H9 (cell line): Measurements from ENCODE around the gene MRPS6. TPM values are rescaled to one million over a fixed set of nuclear protein-coding genes. Genes with fewer than 3 reads are reported as not detected.

Experiments
- DNase-seq: peaks from one replicate; pipeline ENCODE4 v3.0.0-alpha.2; 2017
- H2AFZ ChIP-seq: one replicate; pipeline ENCODE4 v1.6.1; 2013; ENCODE audit warnings: mild to moderate bottlenecking, low read length, control low read depth, moderate library complexity
- H2AK5ac ChIP-seq: 2 replicates; pipeline ENCODE4 v1.6.1; 2013; ENCODE audit warnings: low read length, control low read depth, mixed read lengths; ENCODE audit not compliant: insufficient read length
- H2BK120ac ChIP-seq: one replicate; pipeline ENCODE4 v1.6.1; 2013; ENCODE audit warnings: low read depth, mild to moderate bottlenecking, low read length, control low read depth, inconsistent platforms; ENCODE audit not compliant: poor library complexity, severe bottlenecking
- H2BK12ac ChIP-seq: 2 replicates; pipeline ENCODE4 v1.6.1; 2013; ENCODE audit warnings: low read length, control low read depth, mixed read lengths, low read depth; ENCODE audit not compliant: insufficient read length
- H2BK15ac ChIP-seq: 2 replicates; pipeline ENCODE4 v1.6.1; 2013; ENCODE audit warnings: low read depth, low read length, control low read depth
- H2BK20ac ChIP-seq: one replicate; pipeline ENCODE4 v1.6.1; 2013; ENCODE audit warnings: low read depth, mild to moderate bottlenecking, low read length, control low read depth, inconsistent platforms; ENCODE audit not compliant: poor library complexity, severe bottlenecking
- H2BK5ac ChIP-seq: 2 replicates; pipeline ENCODE4 v1.6.1; 2013; ENCODE audit warnings: low read length, control low read depth, mixed read lengths; ENCODE audit not compliant: insufficient read length
- H3K14ac ChIP-seq: 2 replicates; pipeline ENCODE4 v1.6.1; 2013; ENCODE audit warnings: low read length, control low read depth; ENCODE audit not compliant: insufficient read depth
- H3K18ac ChIP-seq: 2 replicates; pipeline ENCODE4 v1.6.1; 2013; ENCODE audit warnings: low read depth, mild to moderate bottlenecking, mixed read lengths, low read length, control low read depth; ENCODE audit not compliant: insufficient read length
- H3K23ac ChIP-seq: 2 replicates; pipeline ENCODE4 v1.6.1; 2013; ENCODE audit warnings: low read length, control low read depth, mixed read lengths, low read depth; ENCODE audit not compliant: insufficient read length
- H3K23me2 ChIP-seq: 2 replicates; pipeline ENCODE4 v1.6.1; 2013; ENCODE audit warnings: low read depth, mild to moderate bottlenecking, mixed read lengths, low read length, control low read depth; ENCODE audit not compliant: insufficient read length, poor library complexity, severe bottlenecking
- H3K27ac ChIP-seq: 2 replicates; pipeline ENCODE4 v1.5.1; 2013; ENCODE audit warnings: low read length, control low read depth, mixed read lengths, low read depth; ENCODE audit not compliant: insufficient read length
- H3K27me3 ChIP-seq: 2 replicates; pipeline ENCODE4 v1.6.1; 2013; ENCODE audit warnings: low read length, control low read depth, inconsistent platforms; ENCODE audit not compliant: insufficient read depth
- H3K4ac ChIP-seq: 2 replicates; pipeline ENCODE4 v1.6.1; 2013; ENCODE audit warnings: low read depth, mild to moderate bottlenecking, control low read depth, inconsistent platforms, low read length, moderate library complexity
- H3K4me1 ChIP-seq: 2 replicates; pipeline ENCODE4 v1.6.1; 2013; ENCODE audit warnings: low read length, control low read depth, inconsistent platforms; ENCODE audit not compliant: insufficient read depth
- H3K4me2 ChIP-seq: 2 replicates; pipeline ENCODE4 v1.6.1; 2013; ENCODE audit warnings: low read length, control low read depth, mixed read lengths; ENCODE audit not compliant: insufficient read length, insufficient read depth
- H3K56ac ChIP-seq: 2 replicates; pipeline ENCODE4 v1.6.1; 2013; ENCODE audit warnings: low read depth, mild to moderate bottlenecking, mixed read lengths, low read length, control low read depth; ENCODE audit not compliant: insufficient read length
- H3K79me1 ChIP-seq: 2 replicates; pipeline ENCODE4 v1.6.1; 2013; ENCODE audit warnings: low read depth, mild to moderate bottlenecking, moderate library complexity, low read length, control low read depth, inconsistent platforms; ENCODE audit not compliant: insufficient read depth, poor library complexity, severe bottlenecking
- H3K79me2 ChIP-seq: 2 replicates; pipeline ENCODE4 v1.6.1; 2013; ENCODE audit warnings: low read length, control low read depth, inconsistent platforms; ENCODE audit not compliant: insufficient read depth
- H3K9ac ChIP-seq: 2 replicates; pipeline ENCODE4 v1.6.1; 2013; ENCODE audit warnings: low read length, control low read depth, mixed read lengths; ENCODE audit not compliant: insufficient read length; ENCODE audit errors: extremely low read depth
- H3K9me3 ChIP-seq: one replicate; pipeline ENCODE4 v1.6.1; 2013; ENCODE audit warnings: low read depth, low read length, inconsistent platforms; ENCODE audit not compliant: control insufficient read depth
- H3T11ph ChIP-seq: one replicate; pipeline ENCODE4 v1.6.1; 2013; ENCODE audit warnings: mild to moderate bottlenecking, low read length, control low read depth, inconsistent platforms
- H4K20me1 ChIP-seq: one replicate; pipeline ENCODE4 v1.6.1; 2013; ENCODE audit not compliant: control insufficient read depth, insufficient read length, insufficient read depth
- H4K5ac ChIP-seq: 2 replicates; pipeline ENCODE4 v1.6.1; 2013; ENCODE audit warnings: low read depth, mild to moderate bottlenecking, mixed read lengths, low read length, control low read depth; ENCODE audit not compliant: insufficient read length
- H4K8ac ChIP-seq: replicated peaks from 2 replicates; pipeline ENCODE4 v1.6.1; 2013; ENCODE audit warnings: low read length, control low read depth, mixed read lengths, low read depth; ENCODE audit not compliant: insufficient read length
- H4K91ac ChIP-seq: 2 replicates; pipeline ENCODE4 v1.6.1; 2013; ENCODE audit warnings: low read depth, mild to moderate bottlenecking, moderate library complexity, mixed read lengths, low read length, control low read depth; ENCODE audit not compliant: insufficient read length
- H3K27ac Mint-ChIP-seq, 3 experiments: 2 replicates in 2 of 3; 3 replicates in 1 of 3; pipeline ENCODE4 v1.8.0; 2020 to 2021; ENCODE audit warnings: mixed read lengths in 3 of 3, mild to moderate bottlenecking in 1 of 3, moderate library complexity in 1 of 3
- H3K27me3 Mint-ChIP-seq: 2 replicates; pipeline ENCODE4 v1.8.0; 2021; ENCODE audit warnings: low read depth, mild to moderate bottlenecking, moderate library complexity, mixed read lengths
- H3K36me3 Mint-ChIP-seq, 3 experiments: 2 replicates in 2 of 3; 3 replicates in 1 of 3; pipeline ENCODE4 v1.8.0; 2020 to 2021; ENCODE audit warnings: low read depth in 3 of 3, mixed read lengths in 3 of 3; ENCODE audit not compliant: insufficient read depth in 1 of 3
- H3K4me1 Mint-ChIP-seq, 2 experiments: 2 replicates each; pipeline ENCODE4 v1.8.0; 2020; ENCODE audit warnings: mixed read lengths in 2 of 2
- H3K4me3 Mint-ChIP-seq, 2 experiments: 2 replicates in 1 of 2; 3 replicates in 1 of 2; pipeline ENCODE4 v1.8.0; 2020 to 2021; ENCODE audit warnings: mild to moderate bottlenecking in 2 of 2, mixed read lengths in 2 of 2, moderate library complexity in 1 of 2
- H3K9me3 Mint-ChIP-seq, 2 experiments: 2 replicates in 1 of 2; 3 replicates in 1 of 2; pipeline ENCODE4 v1.8.0; 2020; ENCODE audit warnings: mild to moderate bottlenecking in 2 of 2, mixed read lengths in 2 of 2, moderate library complexity in 1 of 2
- WGBS: extraction: QIAGEN DNeasy Blood & Tissue Kit; methylation state at CpG from one replicate; pipeline ENCODE4 v1.1.7; 2013; ENCODE audit warnings: missing lambda C conversion rate, low lambda C conversion rate, mixed read lengths; ENCODE audit not compliant: insufficient read length; ENCODE audit errors: extremely low coverage; 5-methylcytosine and 5-hydroxymethylcytosine counted together
- total RNA-seq: library from RNA; stranded (reverse); gene quantifications from 2 replicates; pipeline ENCODE4 v1.2.1, GENCODE V29; 2021
- TF ChIP-seq, protein P1 (sequence below): fragments of 200-600 bp; sonication (generic); conservative IDR thresholded peaks from 3 replicates; pipeline ENCODE4 v1.8.0; 2021; ENCODE audit warnings: antibody characterized with exemption, mild to moderate bottlenecking

The MRPS6 gene
- total RNA-seq, 1 experiment from 2014 or later: 83.2 TPM

DNA sequence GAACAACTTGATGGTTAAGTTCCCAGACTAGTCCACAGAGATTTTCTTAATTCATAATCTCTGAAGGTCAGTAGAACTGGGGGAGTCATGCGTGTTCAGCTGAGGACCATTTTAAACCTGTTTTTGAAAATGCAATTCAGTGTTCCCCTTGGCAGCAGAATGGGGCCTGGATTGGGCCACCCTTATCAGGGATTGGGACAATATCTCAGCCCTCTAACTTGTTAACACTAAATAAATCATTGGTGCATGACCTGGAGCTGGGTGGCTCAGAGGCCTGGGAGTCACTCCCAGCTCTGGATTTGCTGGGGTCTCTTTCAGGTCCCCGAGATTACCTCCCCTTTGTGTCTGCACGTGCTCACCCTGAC, 55.3 kb downstream of the MRPS6 start:
- Histone ChIP-seq H3K4ac (no peak overlapping the region), H3K27me3 (no peaks in the 10 kb centered on the region), H3T11ph (no peak overlapping the region), H3K14ac (peak overlapping the region; percentile 45; the same call in 1 of the 2 replicates), H2BK120ac (no peak overlapping the region), H3K27ac (no peak overlapping the region), H4K8ac (no peak overlapping the region), H3K9me3 (no peaks in the 10 kb centered on the region), H3K79me2 (peaks cover 7% of the 10 kb centered on the region; the same call in 1 of the 2 replicates), H4K91ac (no peak overlapping the region), H3K23ac (no peak overlapping the region), H2BK20ac (no peak overlapping the region), H2AK5ac (no peak overlapping the region), H3K79me1 (peaks cover 10% of the 10 kb centered on the region), H3K56ac (no peak overlapping the region), H2BK15ac (no peak overlapping the region), H3K4me2 (no peak overlapping the region), H4K20me1 (no peaks in the 10 kb centered on the region), H3K23me2 (no peaks in the 10 kb centered on the region), H3K9ac (no peak overlapping the region), H2AFZ (no peak overlapping the region), H3K4me1 (peaks cover 28% of the 10 kb centered on the region), H4K5ac (no peak overlapping the region), H2BK5ac (no peak overlapping the region), H2BK12ac (no peak overlapping the region), H3K18ac (no peak overlapping the region)
- Mint-ChIP-seq H3K36me3 (peaks cover 34 to 44% (median 43%) of the 10 kb centered on the region in 3 experiments; a peak in 6 of 7 replicates), H3K9me3 (no peaks in the 10 kb centered on the region; a peak in 1 of 5 replicates), H3K27ac (peak overlapping the region; percentile 36 to 51 (median 41)), H3K4me1 (peaks cover 57 to 68% of the 10 kb centered on the region in 2 experiments), H3K4me3 (peak overlapping the region in 1 of 2 experiments; percentile 53; a peak in 2 of 5 replicates), H3K27me3 (no peaks in the 10 kb centered on the region)
- DNase-seq: no peak
- WGBS: no CpG with 5 or more reads among the region's 3 CpGs
- TF ChIP-seq, protein P1, sequence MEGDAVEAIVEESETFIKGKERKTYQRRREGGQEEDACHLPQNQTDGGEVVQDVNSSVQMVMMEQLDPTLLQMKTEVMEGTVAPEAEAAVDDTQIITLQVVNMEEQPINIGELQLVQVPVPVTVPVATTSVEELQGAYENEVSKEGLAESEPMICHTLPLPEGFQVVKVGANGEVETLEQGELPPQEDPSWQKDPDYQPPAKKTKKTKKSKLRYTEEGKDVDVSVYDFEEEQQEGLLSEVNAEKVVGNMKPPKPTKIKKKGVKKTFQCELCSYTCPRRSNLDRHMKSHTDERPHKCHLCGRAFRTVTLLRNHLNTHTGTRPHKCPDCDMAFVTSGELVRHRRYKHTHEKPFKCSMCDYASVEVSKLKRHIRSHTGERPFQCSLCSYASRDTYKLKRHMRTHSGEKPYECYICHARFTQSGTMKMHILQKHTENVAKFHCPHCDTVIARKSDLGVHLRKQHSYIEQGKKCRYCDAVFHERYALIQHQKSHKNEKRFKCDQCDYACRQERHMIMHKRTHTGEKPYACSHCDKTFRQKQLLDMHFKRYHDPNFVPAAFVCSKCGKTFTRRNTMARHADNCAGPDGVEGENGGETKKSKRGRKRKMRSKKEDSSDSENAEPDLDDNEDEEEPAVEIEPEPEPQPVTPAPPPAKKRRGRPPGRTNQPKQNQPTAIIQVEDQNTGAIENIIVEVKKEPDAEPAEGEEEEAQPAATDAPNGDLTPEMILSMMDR: no peak
